Ovary (tissue), 3 donors: Measurements from ENCODE around the gene SYCE1L.

Experiments
- EP300 ChIP-seq: sonication (generic); formaldehyde crosslinking; IDR thresholded peaks from one replicate; pipeline ENCODE4 v1.6.1; 2017; ENCODE audit warnings: antibody characterized with exemption
- POLR2A ChIP-seq: fragments of 450-650 bp; IDR thresholded peaks from one replicate; pipeline ENCODE4 v1.6.1; 2017; ENCODE audit warnings: antibody characterized with exemption, mild to moderate bottlenecking, moderate library complexity
- TF ChIP-seq, protein P1 (sequence below), 3 donors: fragments of 450-650 bp in 2 of 3; fragments of 200-600 bp in 1 of 3; IDR thresholded peaks; one replicate each; pipeline versions ENCODE4 v1.5.1 to v1.8.0; 2016 to 2022; ENCODE audit warnings: antibody characterized with exemption in 3 of 3, mild to moderate bottlenecking in 1 of 3
- donor health status: DM: no; HTN: no; CAD: no.

DNA sequence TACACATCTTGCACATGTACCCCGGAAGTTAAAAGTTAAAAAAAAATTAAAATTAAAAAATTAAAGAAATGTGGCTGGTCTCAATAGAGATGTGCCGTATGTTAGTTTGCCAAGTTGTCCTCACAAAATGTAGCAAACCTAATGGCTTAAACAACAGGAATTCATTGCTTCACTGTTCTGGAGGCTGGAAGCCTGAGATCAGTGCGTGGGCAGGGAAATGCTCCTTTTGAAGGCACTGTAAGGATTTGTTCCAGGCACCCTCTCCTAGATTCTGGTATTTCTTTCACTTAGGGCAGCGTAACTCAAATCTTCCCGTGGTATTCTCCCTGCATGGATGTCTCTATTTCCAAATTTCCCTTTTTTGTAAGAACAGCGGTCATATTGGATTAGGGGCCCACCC, 40.9 kb upstream of the SYCE1L start:
- TF ChIP-seq, protein P1, sequence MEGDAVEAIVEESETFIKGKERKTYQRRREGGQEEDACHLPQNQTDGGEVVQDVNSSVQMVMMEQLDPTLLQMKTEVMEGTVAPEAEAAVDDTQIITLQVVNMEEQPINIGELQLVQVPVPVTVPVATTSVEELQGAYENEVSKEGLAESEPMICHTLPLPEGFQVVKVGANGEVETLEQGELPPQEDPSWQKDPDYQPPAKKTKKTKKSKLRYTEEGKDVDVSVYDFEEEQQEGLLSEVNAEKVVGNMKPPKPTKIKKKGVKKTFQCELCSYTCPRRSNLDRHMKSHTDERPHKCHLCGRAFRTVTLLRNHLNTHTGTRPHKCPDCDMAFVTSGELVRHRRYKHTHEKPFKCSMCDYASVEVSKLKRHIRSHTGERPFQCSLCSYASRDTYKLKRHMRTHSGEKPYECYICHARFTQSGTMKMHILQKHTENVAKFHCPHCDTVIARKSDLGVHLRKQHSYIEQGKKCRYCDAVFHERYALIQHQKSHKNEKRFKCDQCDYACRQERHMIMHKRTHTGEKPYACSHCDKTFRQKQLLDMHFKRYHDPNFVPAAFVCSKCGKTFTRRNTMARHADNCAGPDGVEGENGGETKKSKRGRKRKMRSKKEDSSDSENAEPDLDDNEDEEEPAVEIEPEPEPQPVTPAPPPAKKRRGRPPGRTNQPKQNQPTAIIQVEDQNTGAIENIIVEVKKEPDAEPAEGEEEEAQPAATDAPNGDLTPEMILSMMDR (IDR thresholded peaks at IDR 0.05): no peak
- TF ChIP-seq POLR2A (no peak), EP300 (no peak)
